ENCODE data around the gene PCSK5. TPM values are rescaled to one million over a fixed set of nuclear protein-coding genes. Genes with fewer than 3 reads are reported as not detected.
A peak's percentile ranks its signal among the peaks of the same experiment; 100 is the strongest.

PCSK5 gene
- total RNA-seq, 1 experiment from 2014 or later, result 18.6 TPM

DNA sequence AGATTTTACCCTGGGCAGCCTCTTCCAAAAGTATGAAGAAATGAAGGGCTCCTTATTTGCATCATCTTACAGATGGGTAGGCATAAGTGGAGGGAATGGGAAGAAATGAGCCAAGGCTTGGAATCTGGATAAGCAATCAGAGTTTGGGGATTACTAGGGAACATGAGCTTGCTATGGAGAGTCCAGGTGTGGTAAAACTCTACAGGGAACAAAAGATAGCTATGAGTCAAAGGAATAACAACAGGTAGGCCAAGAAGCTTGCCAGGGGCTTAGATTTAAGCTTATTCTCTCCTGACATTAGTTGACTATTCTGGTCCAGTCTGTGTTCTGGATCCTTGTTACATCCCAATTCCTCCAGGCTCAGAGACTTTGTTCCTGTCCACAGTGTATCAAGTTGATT is 487.3 kb downstream of the PCSK5 start:
- Histone ChIP-seq H3K9me3 (replicated peaks) (no peaks in the 10 kb centered on the region), H3K4me3 (no peak overlapping the region), H3K36me3 (no peaks in the 10 kb centered on the region), H3K27me3 (no peaks in the 10 kb centered on the region), H3K27ac (no peak overlapping the region), H3K4me1 (peaks cover 49% of the 10 kb centered on the region)
- DNase-seq, result no peak

GRCh38 chr9:76378367-76379073 is 488.0 kb downstream of the PCSK5 start:
- H3K36me3 ChIP-seq, result peaks cover 1% of the 10 kb centered on the region; the same call in 1 of the 2 replicates
- H3K9me3 ChIP-seq (replicated peaks), result no peaks in the 10 kb centered on the region
- DNase-seq, result no peak
- no peak overlapping the region for H3K4me3 ChIP-seq
- H3K4me1 ChIP-seq, result peaks cover 41% of the 10 kb centered on the region
- no peaks in the 10 kb centered on the region for H3K27me3 ChIP-seq
- H3K27ac ChIP-seq, result no peak overlapping the region; the same call in 1 of the 2 replicates

DNA sequence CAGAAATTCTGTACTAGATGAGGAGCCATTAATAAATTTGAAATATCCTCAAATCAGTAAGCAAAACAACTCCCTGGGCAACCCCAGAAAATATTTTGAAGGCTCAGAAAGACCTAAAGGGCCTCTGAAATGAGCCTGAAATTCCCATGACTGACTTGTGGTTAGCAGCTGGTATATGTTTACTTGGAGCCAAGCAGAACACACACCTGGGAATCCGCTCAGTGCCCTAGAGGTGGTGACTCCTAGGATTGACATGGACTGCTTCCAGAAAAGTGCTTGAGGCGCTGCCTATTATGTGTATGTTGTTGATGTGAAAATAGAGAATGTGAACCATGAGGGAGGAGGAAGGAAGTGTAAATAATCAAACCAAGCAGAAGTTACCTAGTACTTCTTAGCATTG is 489.0 kb downstream of the PCSK5 start:
- H3K36me3 ChIP-seq, result peaks cover 3% of the 10 kb centered on the region; the same call in 1 of the 2 replicates
- H3K27ac ChIP-seq, result peak overlapping the region; percentile 15; the same call in 1 of the 2 replicates
- DNase-seq, result peak; percentile 68 to 72

GRCh38 chr9:76390656-76391055 is 500.2 kb downstream of the PCSK5 start:
- DNase-seq, result no peak
- peaks cover 4% of the 10 kb centered on the region; the same call in 1 of the 2 replicates for H3K9me3 ChIP-seq (replicated peaks)

More for the DNA sequence above, 489.0 kb downstream of the PCSK5 start:
- H3K27me3 ChIP-seq, result no peaks in the 10 kb centered on the region
- H3K9me3 ChIP-seq (replicated peaks), result no peaks in the 10 kb centered on the region
- H3K4me3 ChIP-seq, result no peak overlapping the region
- H3K4me1 ChIP-seq, result peaks cover 38% of the 10 kb centered on the region

GRCh38 chr9:76394195-76394959 is 503.9 kb downstream of the PCSK5 start, which contains the start of gene RFK:
RFK (minus strand) TSS chr9:76394426; CDS start chr9:76394171, 255 bp downstream.
- Histone ChIP-seq H3K4me3 (peak within 1 kb of the TSS; percentile 88), H3K4me1 (no peaks in the 10 kb centered on the region), H3K9me3 (replicated peaks) (peaks cover 4% of the 10 kb centered on the region; the same call in 1 of the 2 replicates), H3K27me3 (no peaks in the 10 kb centered on the region), H3K36me3 (peaks cover 5% of the 10 kb centered on the region), H3K27ac (peak within 1 kb of the TSS; percentile 90)
- peak; percentile 95 for DNase-seq

More at GRCh38 chr9:76390656-76391055, 500.2 kb downstream of the PCSK5 start:
- no peak overlapping the region for H3K27ac ChIP-seq
- H3K36me3 ChIP-seq, result peaks cover 19% of the 10 kb centered on the region
- H3K4me1 ChIP-seq, result no peaks in the 10 kb centered on the region
- no peaks in the 10 kb centered on the region for H3K27me3 ChIP-seq
- H3K4me3 ChIP-seq, result no peak overlapping the region

- DNase-seq, result peak; percentile 69 to 82
- Histone ChIP-seq H3K4me3 (peak overlapping the region; percentile 88), H3K9me3 (replicated peaks) (peaks cover 4% of the 10 kb centered on the region; the same call in 1 of the 2 replicates), H3K27me3 (no peaks in the 10 kb centered on the region), H3K27ac (peak overlapping the region; percentile 90), H3K36me3 (peaks cover 5% of the 10 kb centered on the region), H3K4me1 (no peaks in the 10 kb centered on the region)
Measured at GRCh38 chr9:76394960-76395252, 504.4 kb downstream of the PCSK5 start.

GRCh38 chr9:76395381-76395780 is 504.9 kb downstream of the PCSK5 start:
- H3K9me3 ChIP-seq (replicated peaks), result peaks cover 4% of the 10 kb centered on the region; the same call in 1 of the 2 replicates
- no peaks in the 10 kb centered on the region for H3K4me1 ChIP-seq
- peak overlapping the region; percentile 90; the same call in 1 of the 2 replicates for H3K27ac ChIP-seq
- peak overlapping the region; percentile 88 for H3K4me3 ChIP-seq
- H3K36me3 ChIP-seq, result peaks cover 5% of the 10 kb centered on the region
- H3K27me3 ChIP-seq, result no peaks in the 10 kb centered on the region
- peak in 1 of 2 experiments; percentile 20 for DNase-seq

DNA sequence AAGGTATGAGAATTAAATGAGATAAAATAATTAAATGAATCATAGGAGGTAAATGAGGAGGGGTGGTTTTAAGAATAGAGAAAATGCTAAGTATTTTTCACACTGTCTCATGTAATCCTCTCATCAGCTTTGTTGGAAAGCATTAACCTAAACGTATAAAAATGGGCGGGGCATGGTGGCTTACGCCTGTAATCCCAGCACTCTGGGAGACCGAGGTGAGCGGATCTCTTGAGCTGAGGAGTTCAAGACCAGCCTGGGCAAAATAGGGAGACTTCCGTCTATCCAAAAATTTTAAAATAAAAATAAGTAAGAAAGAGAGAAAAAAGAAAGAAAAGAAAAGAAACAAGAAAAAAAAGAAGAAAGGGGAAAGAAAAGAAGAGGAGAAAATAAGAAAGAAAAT is 505.7 kb downstream of the PCSK5 start:
- no peak for DNase-seq
- H3K4me3 ChIP-seq, result no peak overlapping the region
- H3K27ac ChIP-seq, result no peak overlapping the region
- H3K9me3 ChIP-seq (replicated peaks), result peaks cover 4% of the 10 kb centered on the region; the same call in 1 of the 2 replicates
- no peaks in the 10 kb centered on the region for H3K4me1 ChIP-seq
- peaks cover 5% of the 10 kb centered on the region for H3K36me3 ChIP-seq
- no peaks in the 10 kb centered on the region for H3K27me3 ChIP-seq

GRCh38 chr9:76396597-76396996 is 506.1 kb downstream of the PCSK5 start:
- Histone ChIP-seq H3K9me3 (replicated peaks) (peaks cover 4% of the 10 kb centered on the region; the same call in 1 of the 2 replicates), H3K27me3 (no peaks in the 10 kb centered on the region), H3K4me1 (peaks cover 3% of the 10 kb centered on the region; the same call in 1 of the 2 replicates), H3K27ac (no peak overlapping the region), H3K36me3 (peaks cover 5% of the 10 kb centered on the region), H3K4me3 (no peak overlapping the region)
- no peak for DNase-seq

GRCh38 chr9:76399856-76400255 is 509.4 kb downstream of the PCSK5 start:
- H3K9me3 ChIP-seq (replicated peaks), result no peaks in the 10 kb centered on the region
- H3K27ac ChIP-seq, result no peak overlapping the region
- H3K4me3 ChIP-seq, result no peak overlapping the region
- H3K27me3 ChIP-seq, result no peaks in the 10 kb centered on the region
- no peak for DNase-seq
- H3K36me3 ChIP-seq, result no peaks in the 10 kb centered on the region
- peaks cover 12% of the 10 kb centered on the region for H3K4me1 ChIP-seq

DNA sequence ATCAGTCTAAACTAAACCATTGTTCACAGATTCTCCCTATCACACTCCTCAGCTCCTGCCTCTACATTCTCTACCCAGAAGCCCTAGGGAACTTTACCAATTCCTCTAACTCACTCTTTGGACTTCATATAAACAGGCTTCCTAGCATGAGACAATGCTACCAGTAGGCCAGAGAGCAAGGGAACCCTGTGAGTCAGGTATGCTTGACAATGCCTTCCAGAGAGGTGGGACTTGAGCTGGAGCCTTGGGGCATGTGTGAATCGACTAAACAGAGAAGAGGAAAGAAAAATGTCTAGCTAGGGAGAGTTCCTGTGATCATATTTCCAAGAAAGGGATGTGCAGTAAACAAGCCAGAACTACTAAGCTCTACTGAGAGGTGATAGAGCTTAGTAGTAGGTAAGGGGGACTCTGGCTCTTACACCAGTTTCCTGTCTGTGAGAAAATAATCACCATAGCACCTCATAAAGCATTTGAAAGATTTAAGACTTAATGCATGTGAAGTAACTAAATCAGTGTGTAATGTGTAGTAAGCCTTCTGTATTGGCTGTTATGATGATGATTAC is 510.1 kb downstream of the PCSK5 start:
- Histone ChIP-seq H3K9me3 (replicated peaks) (no peaks in the 10 kb centered on the region), H3K4me1 (peaks cover 12% of the 10 kb centered on the region), H3K27ac (no peak overlapping the region), H3K36me3 (no peaks in the 10 kb centered on the region), H3K4me3 (no peak overlapping the region), H3K27me3 (no peaks in the 10 kb centered on the region)
- DNase-seq, result no peak

GRCh38 chr9:76401176-76401575 is 510.7 kb downstream of the PCSK5 start:
- no peak overlapping the region for H3K4me3 ChIP-seq
- no peak overlapping the region for H3K27ac ChIP-seq
- no peaks in the 10 kb centered on the region for H3K36me3 ChIP-seq
- no peaks in the 10 kb centered on the region for H3K27me3 ChIP-seq
- no peak for DNase-seq
- peaks cover 12% of the 10 kb centered on the region for H3K4me1 ChIP-seq
- no peaks in the 10 kb centered on the region for H3K9me3 ChIP-seq (replicated peaks)

DNA sequence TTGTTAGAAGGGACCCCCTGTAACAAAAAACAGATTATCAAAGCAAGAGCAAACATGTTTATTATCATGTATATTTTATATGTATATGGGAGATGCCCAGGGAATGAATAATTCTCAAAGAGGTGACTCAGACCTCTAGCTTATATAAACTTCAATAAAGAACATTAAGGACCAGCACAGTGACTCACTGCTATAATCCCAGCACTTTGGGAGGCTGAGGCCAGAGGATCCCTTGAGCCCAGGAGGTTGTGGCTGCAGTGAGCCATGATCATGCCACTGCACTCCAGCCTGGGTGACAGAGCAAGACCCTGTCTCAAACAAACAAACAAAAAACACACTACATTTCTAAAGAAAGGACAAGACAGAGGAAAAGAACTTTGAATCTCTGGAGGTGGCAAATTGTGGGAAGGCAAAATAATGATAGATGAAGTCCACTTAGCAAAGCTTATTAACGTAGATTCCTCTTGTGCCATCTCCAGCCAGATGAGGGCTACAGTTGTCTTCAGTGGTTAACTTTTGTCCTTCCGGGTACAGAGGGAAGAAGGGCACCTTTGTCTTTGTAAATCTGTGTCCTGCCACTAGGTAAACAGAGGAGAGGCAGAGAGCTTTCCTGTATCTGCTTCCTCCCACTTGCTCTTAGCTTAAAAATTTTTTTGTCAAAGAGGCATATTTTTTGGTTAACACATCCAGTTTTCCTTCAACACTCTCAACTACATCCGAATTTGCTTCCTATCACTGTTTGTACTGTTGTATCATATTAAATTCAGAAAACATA is 511.3 kb downstream of the PCSK5 start:
- H3K4me3 ChIP-seq, result no peak overlapping the region
- peak in 1 of 2 experiments; percentile 58 for DNase-seq
- no peaks in the 10 kb centered on the region for H3K9me3 ChIP-seq (replicated peaks)
- H3K4me1 ChIP-seq, result peaks cover 12% of the 10 kb centered on the region
- no peaks in the 10 kb centered on the region for H3K36me3 ChIP-seq
- H3K27me3 ChIP-seq, result no peaks in the 10 kb centered on the region
- H3K27ac ChIP-seq, result no peak overlapping the region

GRCh38 chr9:76403352-76403751 is 512.9 kb downstream of the PCSK5 start:
- H3K9me3 ChIP-seq (replicated peaks), result no peaks in the 10 kb centered on the region
- no peaks in the 10 kb centered on the region for H3K36me3 ChIP-seq
- no peaks in the 10 kb centered on the region for H3K27me3 ChIP-seq
- H3K4me3 ChIP-seq, result no peak overlapping the region
- peaks cover 12% of the 10 kb centered on the region for H3K4me1 ChIP-seq
- H3K27ac ChIP-seq, result no peak overlapping the region
- peak in 1 of 2 experiments; percentile 59 for DNase-seq

All from SJCRH30 (cell line).